HEK293 (cell line): Measurements from ENCODE around the gene SBNO2.

Experiments used
- BCL11B ChIP-seq: fragments of 450-650 bp; formaldehyde crosslinking; IDR thresholded peaks from 2 replicates; pipeline ENCODE4 v1.5.1; 2016; ENCODE audit warnings: low read depth, missing biosample characterization, missing genetic modification characterization
- FEZF1 ChIP-seq: fragments of 450-650 bp; formaldehyde crosslinking; IDR thresholded peaks from 2 replicates; pipeline ENCODE4 v1.5.1; 2016; ENCODE audit warnings: missing biosample characterization, missing genetic modification characterization
- HIC1 ChIP-seq: fragments of 450-650 bp; formaldehyde crosslinking; IDR thresholded peaks from 2 replicates; pipeline ENCODE4 v1.5.1; 2016; ENCODE audit warnings: missing biosample characterization, missing genetic modification characterization
- KLF9 ChIP-seq: fragments of 450-650 bp; formaldehyde crosslinking; IDR thresholded peaks from 2 replicates; pipeline ENCODE4 v1.5.1; 2016; ENCODE audit warnings: missing biosample characterization, missing genetic modification characterization, low read depth
- RBAK ChIP-seq: fragments of 450-650 bp; formaldehyde crosslinking; IDR thresholded peaks from 2 replicates; pipeline ENCODE4 v1.5.1; 2016; ENCODE audit warnings: missing biosample characterization, missing genetic modification characterization
- SCRT2 ChIP-seq: fragments of 450-650 bp; formaldehyde crosslinking; IDR thresholded peaks from 2 replicates; pipeline ENCODE4 v1.5.1; 2016; ENCODE audit warnings: missing biosample characterization, missing genetic modification characterization
- WT1 ChIP-seq: fragments of 450-650 bp; formaldehyde crosslinking; IDR thresholded peaks from 2 replicates; pipeline ENCODE4 v1.5.1; 2016; ENCODE audit warnings: missing biosample characterization, missing genetic modification characterization
- ZBTB6 ChIP-seq: fragments of 450-650 bp; formaldehyde crosslinking; IDR thresholded peaks from 2 replicates; pipeline ENCODE4 v1.5.1; 2017; ENCODE audit warnings: missing biosample characterization, missing genetic modification characterization
- ZBTB8A ChIP-seq: fragments of 450-650 bp; formaldehyde crosslinking; IDR thresholded peaks from 2 replicates; pipeline ENCODE4 v1.5.1; 2016; ENCODE audit warnings: missing biosample characterization, missing genetic modification characterization
- ZNF10 ChIP-seq: fragments of 450-650 bp; formaldehyde crosslinking; IDR thresholded peaks from 2 replicates; pipeline ENCODE4 v1.5.1; 2017; ENCODE audit warnings: missing biosample characterization, missing genetic modification characterization
- ZNF114 ChIP-seq: fragments of 450-650 bp; formaldehyde crosslinking; IDR thresholded peaks from 2 replicates; pipeline ENCODE4 v1.5.0; 2017; ENCODE audit warnings: missing biosample characterization, missing genetic modification characterization
- ZNF169 ChIP-seq: fragments of 450-650 bp; formaldehyde crosslinking; IDR thresholded peaks from 2 replicates; pipeline ENCODE4 v1.5.1; 2016; ENCODE audit warnings: missing biosample characterization, missing genetic modification characterization
- ZNF18 ChIP-seq: fragments of 450-650 bp; formaldehyde crosslinking; IDR thresholded peaks from 2 replicates; pipeline ENCODE4 v1.5.1; 2016; ENCODE audit warnings: missing biosample characterization, missing genetic modification characterization
- ZNF24 ChIP-seq: fragments of 450-650 bp; formaldehyde crosslinking; IDR thresholded peaks from 2 replicates; pipeline ENCODE4 v1.5.1; 2016; ENCODE audit warnings: missing biosample characterization, missing genetic modification characterization
- ZNF280C ChIP-seq: fragments of 450-650 bp; formaldehyde crosslinking; IDR thresholded peaks from 2 replicates; pipeline ENCODE4 v1.5.1; 2016; ENCODE audit warnings: missing biosample characterization, missing genetic modification characterization
- ZNF398 ChIP-seq: fragments of 450-650 bp; formaldehyde crosslinking; IDR thresholded peaks from 2 replicates; pipeline ENCODE4 v1.5.1; 2017; ENCODE audit warnings: missing biosample characterization, missing genetic modification characterization
- ZNF544 ChIP-seq: fragments of 450-650 bp; formaldehyde crosslinking; IDR thresholded peaks from 2 replicates; pipeline ENCODE4 v1.5.0; 2017; ENCODE audit warnings: missing biosample characterization, missing genetic modification characterization
- ZNF555 ChIP-seq: fragments of 450-650 bp; formaldehyde crosslinking; conservative IDR thresholded peaks from 2 replicates; pipeline ENCODE4 v1.5.1; 2017; ENCODE audit warnings: missing biosample characterization, mild to moderate bottlenecking, missing genetic modification characterization, inconsistent platforms
- ZNF561 ChIP-seq: fragments of 450-650 bp; IDR thresholded peaks from 2 replicates; pipeline ENCODE4 v1.5.1; 2018; ENCODE audit warnings: missing biosample characterization, missing genetic modification characterization, borderline replicate concordance
- ZNF596 ChIP-seq: fragments of 450-650 bp; IDR thresholded peaks from 2 replicates; pipeline ENCODE4 v1.5.0; 2018; ENCODE audit warnings: missing biosample characterization, mild to moderate bottlenecking, missing genetic modification characterization, moderate library complexity
- ZNF600 ChIP-seq: fragments of 450-650 bp; formaldehyde crosslinking; IDR thresholded peaks from 2 replicates; pipeline ENCODE4 v1.5.1; 2016; ENCODE audit warnings: missing biosample characterization, missing genetic modification characterization
- ZSCAN23 ChIP-seq: fragments of 450-650 bp; formaldehyde crosslinking; IDR thresholded peaks from 2 replicates; pipeline ENCODE4 v1.5.1; 2016; ENCODE audit warnings: missing biosample characterization, missing genetic modification characterization
- TF ChIP-seq, protein P1 (sequence below): fragments of 450-650 bp; formaldehyde crosslinking; IDR thresholded peaks from 2 replicates; pipeline ENCODE4 v1.5.1; 2017; ENCODE audit warnings: missing biosample characterization, missing genetic modification characterization
- TF ChIP-seq, protein P2 (sequence below): fragments of 450-650 bp; formaldehyde crosslinking; IDR thresholded peaks from 2 replicates; pipeline ENCODE4 v1.5.1; 2016; ENCODE audit warnings: missing biosample characterization, missing genetic modification characterization, low read depth
- TF ChIP-seq, protein P3 (sequence below): fragments of 450-650 bp; IDR thresholded peaks from 2 replicates; pipeline ENCODE4 v1.5.1; 2018; ENCODE audit warnings: missing biosample characterization, mild to moderate bottlenecking, missing genetic modification characterization

Gene SBNO2

DNA sequence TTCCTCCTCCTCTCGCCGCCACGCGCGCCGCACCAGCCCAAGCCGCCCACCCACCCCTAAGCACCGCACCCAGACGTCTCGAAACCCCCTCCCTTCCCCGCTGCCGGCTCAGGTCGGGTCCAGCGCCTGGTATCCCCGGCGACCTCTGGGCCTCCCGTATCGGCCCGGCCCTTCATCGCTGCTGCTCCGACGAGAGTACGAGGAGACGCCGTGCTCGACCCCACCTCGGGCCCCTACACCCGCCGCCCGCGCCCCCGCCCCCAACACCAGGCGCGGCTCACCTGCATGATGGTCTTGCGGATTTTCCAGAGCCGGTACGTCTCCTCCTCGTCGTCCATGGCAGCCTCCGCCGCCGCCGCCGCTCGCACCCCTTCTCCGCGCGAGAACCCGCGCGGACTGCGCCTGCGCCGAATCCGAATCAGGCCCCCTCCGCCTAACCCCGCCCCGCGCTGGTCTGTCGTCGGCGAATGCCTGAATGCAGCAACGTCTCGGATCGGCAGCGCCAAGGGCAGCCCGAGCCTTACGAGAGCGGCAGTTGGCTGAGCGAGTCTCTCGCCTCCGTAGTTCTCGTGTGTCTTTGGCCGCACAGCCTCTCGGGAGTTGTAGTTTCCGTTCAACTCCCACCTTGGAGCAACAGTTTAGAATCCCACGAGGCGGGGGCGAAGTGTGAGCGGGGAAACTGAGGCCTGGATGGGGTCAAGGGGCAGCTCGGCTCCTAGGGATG, 78.9 kb downstream of the SBNO2 start, which contains the start of gene POLR2E (continued):
- TF ChIP-seq, protein P1, sequence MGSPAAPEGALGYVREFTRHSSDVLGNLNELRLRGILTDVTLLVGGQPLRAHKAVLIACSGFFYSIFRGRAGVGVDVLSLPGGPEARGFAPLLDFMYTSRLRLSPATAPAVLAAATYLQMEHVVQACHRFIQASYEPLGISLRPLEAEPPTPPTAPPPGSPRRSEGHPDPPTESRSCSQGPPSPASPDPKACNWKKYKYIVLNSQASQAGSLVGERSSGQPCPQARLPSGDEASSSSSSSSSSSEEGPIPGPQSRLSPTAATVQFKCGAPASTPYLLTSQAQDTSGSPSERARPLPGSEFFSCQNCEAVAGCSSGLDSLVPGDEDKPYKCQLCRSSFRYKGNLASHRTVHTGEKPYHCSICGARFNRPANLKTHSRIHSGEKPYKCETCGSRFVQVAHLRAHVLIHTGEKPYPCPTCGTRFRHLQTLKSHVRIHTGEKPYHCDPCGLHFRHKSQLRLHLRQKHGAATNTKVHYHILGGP (tag by site-specific recombination): no peak
- TF ChIP-seq ZNF596 (tag by site-specific recombination) (no peak), SCRT2 (tag by site-specific recombination) (peak; percentile 100), BCL11B (tag by site-specific recombination) (no peak), ZBTB6 (tag by site-specific recombination) (no peak), ZNF114 (tag by site-specific recombination) (no peak), ZBTB8A (tag by site-specific recombination) (no peak), ZNF544 (no peak), ZNF561 (tag by site-specific recombination) (peak; percentile 19; the same call in 1 of the 2 replicates), FEZF1 (tag by site-specific recombination) (no peak), ZNF18 (tag by site-specific recombination) (no peak), WT1 (tag by site-specific recombination) (no peak), HIC1 (no peak), ZNF600 (tag by site-specific recombination) (no peak), ZNF10 (no peak), ZNF555 (tag by site-specific recombination) (no peak), ZNF24 (0 out of 2 replicates have a peak, but pooled peaks have one; percentile 30), ZNF169 (no peak), ZNF398 (tag by site-specific recombination) (no peak), RBAK (tag by site-specific recombination) (no peak), ZSCAN23 (tag by site-specific recombination) (no peak), KLF9 (peak; percentile 44; the same call in 1 of the 2 replicates), ZNF280C (tag by site-specific recombination) (no peak)
- TF ChIP-seq, protein P2, sequence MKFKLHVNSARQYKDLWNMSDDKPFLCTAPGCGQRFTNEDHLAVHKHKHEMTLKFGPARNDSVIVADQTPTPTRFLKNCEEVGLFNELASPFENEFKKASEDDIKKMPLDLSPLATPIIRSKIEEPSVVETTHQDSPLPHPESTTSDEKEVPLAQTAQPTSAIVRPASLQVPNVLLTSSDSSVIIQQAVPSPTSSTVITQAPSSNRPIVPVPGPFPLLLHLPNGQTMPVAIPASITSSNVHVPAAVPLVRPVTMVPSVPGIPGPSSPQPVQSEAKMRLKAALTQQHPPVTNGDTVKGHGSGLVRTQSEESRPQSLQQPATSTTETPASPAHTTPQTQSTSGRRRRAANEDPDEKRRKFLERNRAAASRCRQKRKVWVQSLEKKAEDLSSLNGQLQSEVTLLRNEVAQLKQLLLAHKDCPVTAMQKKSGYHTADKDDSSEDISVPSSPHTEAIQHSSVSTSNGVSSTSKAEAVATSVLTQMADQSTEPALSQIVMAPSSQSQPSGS (tag by site-specific recombination): no peak
- TF ChIP-seq, protein P3, sequence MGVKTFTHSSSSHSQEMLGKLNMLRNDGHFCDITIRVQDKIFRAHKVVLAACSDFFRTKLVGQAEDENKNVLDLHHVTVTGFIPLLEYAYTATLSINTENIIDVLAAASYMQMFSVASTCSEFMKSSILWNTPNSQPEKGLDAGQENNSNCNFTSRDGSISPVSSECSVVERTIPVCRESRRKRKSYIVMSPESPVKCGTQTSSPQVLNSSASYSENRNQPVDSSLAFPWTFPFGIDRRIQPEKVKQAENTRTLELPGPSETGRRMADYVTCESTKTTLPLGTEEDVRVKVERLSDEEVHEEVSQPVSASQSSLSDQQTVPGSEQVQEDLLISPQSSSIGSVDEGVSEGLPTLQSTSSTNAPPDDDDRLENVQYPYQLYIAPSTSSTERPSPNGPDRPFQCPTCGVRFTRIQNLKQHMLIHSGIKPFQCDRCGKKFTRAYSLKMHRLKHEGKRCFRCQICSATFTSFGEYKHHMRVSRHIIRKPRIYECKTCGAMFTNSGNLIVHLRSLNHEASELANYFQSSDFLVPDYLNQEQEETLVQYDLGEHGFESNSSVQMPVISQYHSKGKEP: no peak
